GM11168 (cell line): ENCODE data around the gene TTC1.
"Not testable (repeated sequence)": the region's sequence is repeated elsewhere in the genome, so short reads cannot be mapped to it uniquely, and the experiment has no call there.

Experiments
- in situ Hi-C: fragments of 300-500 bp; cut with MboI; formaldehyde crosslinking; loops from one replicate; pipeline ENCODE4 v1.12.0; 2022; ENCODE audit warnings: low sequenced_read_pairs; ENCODE audit not compliant: unreplicated experiment

Gene TTC1

GRCh38 chr5:159992566-159992965 is 16.4 kb upstream of the TTC1 start:
- in situ Hi-C loops = loop anchor here (25.0 kb wide), 1 partner anchor 830 kb away; no protein-coding TSS in a partner anchor

GRCh38 chr5:159993194-159993593 is 15.7 kb upstream of the TTC1 start:
- in situ Hi-C loops = loop anchor here (25.0 kb wide), 1 partner anchor 831 kb away; no protein-coding TSS in a partner anchor

- in situ Hi-C loops = loop anchor here (25.0 kb wide), 1 partner anchor 834 kb away; no protein-coding TSS in a partner anchor
Observed at GRCh38 chr5:159995907-159996306, 13.0 kb upstream of the TTC1 start.

GRCh38 chr5:160001457-160001856 is 7.5 kb upstream of the TTC1 start:
- in situ Hi-C loops = no loop called here

GRCh38 chr5:160007514-160007913 is 1.4 kb upstream of the TTC1 start:
- in situ Hi-C loops = no loop called here

- in situ Hi-C loops = not testable (repeated sequence)
Observed at GRCh38 chr5:160008529-160008876, 436 bp upstream of the TTC1 start.

- in situ Hi-C loops = no loop called here
Observed at GRCh38 chr5:160009591-160009989, 651 bp downstream of the TTC1 start.

- in situ Hi-C loops = no loop called here
Observed at GRCh38 chr5:160011471-160011870, 2.5 kb downstream of the TTC1 start.

- in situ Hi-C loops = not testable (repeated sequence)
Observed at GRCh38 chr5:160014197-160014596, 5.3 kb downstream of the TTC1 start.

GRCh38 chr5:160018945-160019625 is 10.1 kb downstream of the TTC1 start:
- in situ Hi-C loops = no loop called here

- in situ Hi-C loops = loop anchor here (10.0 kb wide), 1 partner anchor 324 kb away; no protein-coding TSS in a partner anchor
Observed at GRCh38 chr5:160020266-160020770, 11.4 kb downstream of the TTC1 start.

GRCh38 chr5:160020964-160021363 is 12.0 kb downstream of the TTC1 start:
- in situ Hi-C loops = loop anchor here (10.0 kb wide), 1 partner anchor 324 kb away; no protein-coding TSS in a partner anchor

- in situ Hi-C loops = loop anchor here (10.0 kb wide), 1 partner anchor 323 kb away; no protein-coding TSS in a partner anchor
Observed at GRCh38 chr5:160021831-160022446, 13.0 kb downstream of the TTC1 start.

- in situ Hi-C loops = loop anchor here (10.0 kb wide), 1 partner anchor 322 kb away; no protein-coding TSS in a partner anchor
Observed at GRCh38 chr5:160023007-160023907, 14.3 kb downstream of the TTC1 start.

GRCh38 chr5:160023908-160024630 is 15.1 kb downstream of the TTC1 start:
- in situ Hi-C loops = loop anchor here (10.0 kb wide), 1 partner anchor 321 kb away; no protein-coding TSS in a partner anchor

GRCh38 chr5:160029004-160029403 is 20.1 kb downstream of the TTC1 start:
- in situ Hi-C loops = loop anchor here (10.0 kb wide), 1 partner anchor 316 kb away; no protein-coding TSS in a partner anchor

GRCh38 chr5:160029540-160030139 is 20.7 kb downstream of the TTC1 start:
- in situ Hi-C loops = loop anchor here (10.0 kb wide), 1 partner anchor 315 kb away; no protein-coding TSS in a partner anchor

- in situ Hi-C loops = no loop called here
Observed at GRCh38 chr5:160030631-160031377, 21.9 kb downstream of the TTC1 start.
